Erythroblast (primary cell): ENCODE results near the gene SOX2.

Experiments
- GATA1 ChIP-seq: IDR thresholded peaks from 2 replicates; pipeline ENCODE4 v1.6.1; 2011; ENCODE audit warnings: low read depth, mild to moderate bottlenecking, control low read depth, low read length, moderate library complexity
- POLR2A ChIP-seq: IDR thresholded peaks from 2 replicates; pipeline ENCODE4 v1.6.1; 2011; ENCODE audit warnings: mild to moderate bottlenecking, low read length

GRCh38 chr3:181705086-181705480, 6.6 kb upstream of the SOX2 start:
- TF ChIP-seq POLR2A (no peak), GATA1 (no peak)
